Type B pancreatic cell (in vitro differentiated cells): ENCODE results near the gene SPNS2. TPM values are rescaled to one million over a fixed set of nuclear protein-coding genes. Genes with fewer than 3 reads are reported as not detected.

Experiments used
- DNase-seq: peaks from one replicate; pipeline ENCODE4 v3.0.0; 2021; ENCODE audit warnings: mixed read lengths; ENCODE audit not compliant: unreplicated experiment; ENCODE audit errors: extremely low spot score
- H3K27ac Mint-ChIP-seq: 2 replicates; pipeline ENCODE4 v1.8.0; 2021; ENCODE audit warnings: mild to moderate bottlenecking, mixed read lengths
- H3K27me3 Mint-ChIP-seq: 2 replicates; pipeline ENCODE4 v1.8.0; 2021; ENCODE audit warnings: mixed read lengths
- H3K36me3 Mint-ChIP-seq: 2 replicates; pipeline ENCODE4 v1.8.0; 2021; ENCODE audit warnings: mixed read lengths
- H3K4me1 Mint-ChIP-seq: one replicate; pipeline ENCODE4 v1.8.0; 2021; ENCODE audit warnings: mixed read lengths; ENCODE audit not compliant: unreplicated experiment
- H3K4me3 Mint-ChIP-seq: 2 replicates; pipeline ENCODE4 v1.8.0; 2021; ENCODE audit warnings: mild to moderate bottlenecking, mixed read lengths
- H3K9me3 Mint-ChIP-seq: 2 replicates; pipeline ENCODE4 v1.8.0; 2021; ENCODE audit warnings: mixed read lengths
- total RNA-seq: library from RNA; stranded (reverse); gene quantifications from 2 replicates; pipeline ENCODE4 v1.2.1, GENCODE V29; 2021; ENCODE audit warnings: low replicate concordance
- TF ChIP-seq, protein P1 (sequence below): fragments of 200-600 bp; sonication (generic); conservative IDR thresholded peaks from 2 replicates; pipeline ENCODE4 v1.5.0; 2021; ENCODE audit warnings: antibody characterized with exemption, mild to moderate bottlenecking

The SPNS2 gene
- total RNA-seq, 1 donor from 2014 or later, result 16.1 TPM

DNA sequence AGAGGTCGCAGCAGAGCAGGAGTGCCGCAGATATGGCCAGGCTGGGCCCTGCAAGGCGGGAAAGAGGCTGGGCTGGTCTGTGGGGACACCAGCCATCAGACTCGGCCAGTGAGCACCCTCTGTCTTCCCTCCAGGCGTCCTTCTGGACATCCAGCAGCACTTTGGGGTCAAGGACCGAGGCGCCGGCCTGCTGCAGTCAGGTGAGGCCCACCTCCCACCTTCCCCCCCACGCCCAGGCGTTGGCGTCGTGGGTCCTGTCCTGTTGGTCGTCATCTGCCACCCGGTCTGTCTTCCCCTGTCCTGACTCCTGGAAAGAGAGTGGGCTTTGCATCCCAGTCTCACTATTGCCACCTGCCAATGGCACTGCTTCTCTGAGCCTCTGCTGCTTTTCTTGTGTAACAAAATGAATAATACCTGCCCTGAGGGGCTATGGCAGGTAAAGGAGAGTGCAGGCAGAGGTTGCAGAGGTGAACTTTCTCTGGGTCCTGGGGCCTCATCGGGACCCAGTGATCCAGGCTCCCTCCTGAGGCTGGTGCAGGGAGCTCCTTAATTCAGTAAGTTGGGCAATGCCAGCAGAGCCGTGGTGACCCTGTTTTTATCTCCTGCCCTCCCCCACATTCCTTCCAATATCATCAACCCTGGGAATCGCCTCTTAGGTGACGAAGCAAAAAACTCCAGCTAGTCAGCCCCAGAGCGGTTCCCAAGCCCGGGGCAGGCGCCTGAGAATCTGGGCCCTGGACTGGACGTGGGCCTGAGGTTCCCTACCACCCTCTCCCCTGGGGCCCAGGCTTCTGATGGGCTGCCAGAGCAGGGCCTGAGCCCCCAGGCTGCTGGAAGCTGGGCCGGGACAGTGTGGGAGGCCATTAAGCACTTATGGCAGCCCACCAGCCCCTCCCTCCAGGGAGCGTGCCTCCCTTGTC lies 14.7 kb downstream of the SPNS2 start:
- TF ChIP-seq, protein P1, sequence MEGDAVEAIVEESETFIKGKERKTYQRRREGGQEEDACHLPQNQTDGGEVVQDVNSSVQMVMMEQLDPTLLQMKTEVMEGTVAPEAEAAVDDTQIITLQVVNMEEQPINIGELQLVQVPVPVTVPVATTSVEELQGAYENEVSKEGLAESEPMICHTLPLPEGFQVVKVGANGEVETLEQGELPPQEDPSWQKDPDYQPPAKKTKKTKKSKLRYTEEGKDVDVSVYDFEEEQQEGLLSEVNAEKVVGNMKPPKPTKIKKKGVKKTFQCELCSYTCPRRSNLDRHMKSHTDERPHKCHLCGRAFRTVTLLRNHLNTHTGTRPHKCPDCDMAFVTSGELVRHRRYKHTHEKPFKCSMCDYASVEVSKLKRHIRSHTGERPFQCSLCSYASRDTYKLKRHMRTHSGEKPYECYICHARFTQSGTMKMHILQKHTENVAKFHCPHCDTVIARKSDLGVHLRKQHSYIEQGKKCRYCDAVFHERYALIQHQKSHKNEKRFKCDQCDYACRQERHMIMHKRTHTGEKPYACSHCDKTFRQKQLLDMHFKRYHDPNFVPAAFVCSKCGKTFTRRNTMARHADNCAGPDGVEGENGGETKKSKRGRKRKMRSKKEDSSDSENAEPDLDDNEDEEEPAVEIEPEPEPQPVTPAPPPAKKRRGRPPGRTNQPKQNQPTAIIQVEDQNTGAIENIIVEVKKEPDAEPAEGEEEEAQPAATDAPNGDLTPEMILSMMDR, result no peak
- H3K4me1 Mint-ChIP-seq, result peaks cover 12% of the 10 kb centered on the region
- H3K27ac Mint-ChIP-seq, result peak overlapping the region; percentile 98
- H3K4me3 Mint-ChIP-seq, result peak overlapping the region; percentile 39
- no peak for DNase-seq
- no peaks in the 10 kb centered on the region for H3K27me3 Mint-ChIP-seq
- no peaks in the 10 kb centered on the region for H3K9me3 Mint-ChIP-seq
- H3K36me3 Mint-ChIP-seq, result no peaks in the 10 kb centered on the region

DNA sequence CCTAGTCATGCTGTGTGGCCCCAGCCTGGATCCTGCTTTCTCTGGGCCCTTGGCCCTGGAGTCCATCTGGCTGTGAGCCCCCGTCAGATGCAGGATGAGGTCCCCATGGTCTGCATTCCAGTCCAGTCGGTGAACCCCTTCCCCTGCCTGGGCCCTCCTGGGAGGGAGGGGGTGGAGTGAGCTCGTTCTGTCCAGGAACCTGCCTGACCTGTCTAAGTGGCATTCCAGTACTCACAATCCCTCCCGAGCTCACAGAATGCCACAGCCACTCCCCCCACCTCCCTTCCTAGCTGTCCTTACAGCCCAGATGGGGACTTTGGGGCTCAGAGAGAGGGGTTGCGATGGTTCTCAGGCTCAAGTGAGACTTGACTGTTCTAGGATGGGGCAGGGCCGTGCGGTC lies 15.5 kb downstream of the SPNS2 start:
- no peaks in the 10 kb centered on the region for H3K27me3 Mint-ChIP-seq
- TF ChIP-seq, protein P1, result no peak
- DNase-seq, result no peak
- peak overlapping the region; percentile 72 for H3K4me3 Mint-ChIP-seq
- peak overlapping the region; percentile 98 for H3K27ac Mint-ChIP-seq
- no peaks in the 10 kb centered on the region for H3K36me3 Mint-ChIP-seq
- no peaks in the 10 kb centered on the region for H3K9me3 Mint-ChIP-seq
- H3K4me1 Mint-ChIP-seq, result peaks cover 6% of the 10 kb centered on the region

DNA sequence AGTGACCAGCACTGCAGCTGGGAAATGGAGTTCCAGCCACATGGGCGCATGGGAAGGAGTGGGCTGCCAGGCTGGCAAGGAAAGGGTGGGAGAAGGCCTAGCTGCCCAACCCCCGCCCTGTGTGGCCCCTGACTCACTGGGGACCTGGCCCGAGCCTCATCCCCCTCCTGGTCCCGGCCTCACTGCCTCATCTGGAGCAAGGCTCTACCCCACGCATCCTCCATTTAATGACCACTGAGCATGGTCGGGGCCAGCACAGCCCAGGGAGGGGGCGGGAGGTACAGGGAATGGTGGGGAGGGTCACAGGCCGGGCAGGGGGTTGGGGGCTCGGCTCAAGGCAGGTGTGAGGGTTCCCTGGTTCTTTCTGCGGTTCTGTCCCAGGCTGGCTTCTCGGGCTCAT lies 16.1 kb downstream of the SPNS2 start:
- TF ChIP-seq, protein P1, result no peak
- Mint-ChIP-seq H3K4me1 (peaks cover 6% of the 10 kb centered on the region), H3K9me3 (no peaks in the 10 kb centered on the region), H3K27me3 (no peaks in the 10 kb centered on the region), H3K27ac (peak overlapping the region; percentile 98), H3K4me3 (peak overlapping the region; percentile 72), H3K36me3 (no peaks in the 10 kb centered on the region)
- no peak for DNase-seq

DNA sequence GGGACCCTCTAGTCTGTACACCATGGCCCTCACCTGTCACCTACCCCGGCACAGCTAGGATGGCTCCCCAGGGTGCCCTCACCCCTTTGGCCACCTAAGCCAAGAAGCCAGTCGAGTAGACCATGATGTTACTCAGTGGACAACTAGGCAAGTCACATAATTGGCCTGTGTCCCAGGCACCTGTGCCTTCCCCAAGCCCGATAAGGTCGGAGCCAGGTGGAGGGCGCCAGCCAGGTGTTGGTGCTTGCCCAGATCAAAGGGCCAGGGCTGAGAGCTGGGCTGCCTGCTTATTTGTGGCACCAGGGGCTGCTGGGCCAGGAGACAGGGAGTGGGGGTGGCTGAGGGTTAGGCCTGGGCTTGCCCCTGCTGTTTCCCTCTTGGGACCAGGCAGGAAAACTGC lies 16.8 kb downstream of the SPNS2 start:
- H3K27me3 Mint-ChIP-seq, result no peaks in the 10 kb centered on the region
- TF ChIP-seq, protein P1, result no peak
- H3K9me3 Mint-ChIP-seq, result no peaks in the 10 kb centered on the region
- H3K4me1 Mint-ChIP-seq, result peaks cover 8% of the 10 kb centered on the region
- no peak for DNase-seq
- H3K36me3 Mint-ChIP-seq, result no peaks in the 10 kb centered on the region
- no peak overlapping the region for H3K4me3 Mint-ChIP-seq
- peak overlapping the region; percentile 98 for H3K27ac Mint-ChIP-seq

DNA sequence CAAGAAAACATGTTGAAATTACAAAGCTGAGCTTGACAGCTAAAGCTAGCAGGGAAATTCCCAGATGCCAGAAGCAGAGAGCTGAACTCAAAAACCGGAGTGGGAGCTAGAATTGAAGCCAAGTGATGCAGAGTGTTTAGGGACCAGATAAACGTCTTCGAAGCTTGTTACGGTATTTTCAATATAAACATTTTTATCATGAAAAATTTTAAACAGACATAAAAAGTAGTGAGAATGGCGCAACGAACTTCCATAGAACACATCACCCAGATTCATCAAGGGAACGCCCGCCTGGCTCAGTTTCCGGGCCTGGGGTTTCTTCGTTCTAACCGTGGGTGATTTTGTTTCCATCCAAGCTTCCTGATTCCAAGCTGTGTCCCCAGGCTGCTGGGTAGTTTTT lies 18.1 kb downstream of the SPNS2 start:
- Mint-ChIP-seq H3K36me3 (no peaks in the 10 kb centered on the region), H3K4me3 (no peak overlapping the region), H3K27ac (no peak overlapping the region)

More for the DNA sequence above, 18.1 kb downstream of the SPNS2 start:
- no peaks in the 10 kb centered on the region for H3K27me3 Mint-ChIP-seq
- TF ChIP-seq, protein P1, result no peak
- no peak for DNase-seq
- H3K4me1 Mint-ChIP-seq, result peaks cover 11% of the 10 kb centered on the region
- no peaks in the 10 kb centered on the region for H3K9me3 Mint-ChIP-seq
